Stimulated activated CD4-positive, alpha-beta T cell treated with anti-CD3 and anti-CD28 coated beads, Interleukin-15, amount 100 ng/mL, for 48 hours (primary cell): ENCODE measurements around the gene ZMIZ1.

Source experiments
- DNase-seq, 2 donors: peaks; one replicate each; pipeline ENCODE4 v3.0.0-alpha.2; 2020; ENCODE audit warnings: low read depth in 2 of 2

ZMIZ1 gene

GRCh38 chr10:79284158-79284871, 215.5 kb downstream of the ZMIZ1 start:
- DNase-seq: no peak

GRCh38 chr10:79285315-79286197, 216.8 kb downstream of the ZMIZ1 start:
- peak; percentile 36 to 38 for DNase-seq

GRCh38 chr10:79286318-79286951, 217.7 kb downstream of the ZMIZ1 start:
- DNase-seq: peak; percentile 72 to 73

GRCh38 chr10:79287973-79288723, 219.4 kb downstream of the ZMIZ1 start:
- no peak for DNase-seq

- DNase-seq: no peak
These were observed 221.0 kb downstream of the ZMIZ1 start for GRCh38 chr10:79289801-79290200.

- no peak for DNase-seq
These were observed 223.4 kb downstream of the ZMIZ1 start for GRCh38 chr10:79292026-79292766.

GRCh38 chr10:79292891-79293746, 224.4 kb downstream of the ZMIZ1 start:
- DNase-seq: no peak

GRCh38 chr10:79293841-79294581, 225.2 kb downstream of the ZMIZ1 start:
- DNase-seq: no peak

GRCh38 chr10:79295563-79295962, 226.8 kb downstream of the ZMIZ1 start:
- no peak for DNase-seq

GRCh38 chr10:79296431-79296830, 227.7 kb downstream of the ZMIZ1 start:
- DNase-seq: no peak

- peak in 1 of 2 donors; percentile 36 for DNase-seq
These were observed 229.9 kb downstream of the ZMIZ1 start for GRCh38 chr10:79298403-79299244.

GRCh38 chr10:79299397-79300241, 230.9 kb downstream of the ZMIZ1 start:
- no peak for DNase-seq

GRCh38 chr10:79300711-79301110, 231.9 kb downstream of the ZMIZ1 start:
- no peak for DNase-seq

GRCh38 chr10:79301754-79302530, 233.2 kb downstream of the ZMIZ1 start:
- no peak for DNase-seq

GRCh38 chr10:79303631-79304478, 235.1 kb downstream of the ZMIZ1 start:
- DNase-seq: no peak
